ENCODE data around the gene LRIG1.

The LRIG1 gene

DNA sequence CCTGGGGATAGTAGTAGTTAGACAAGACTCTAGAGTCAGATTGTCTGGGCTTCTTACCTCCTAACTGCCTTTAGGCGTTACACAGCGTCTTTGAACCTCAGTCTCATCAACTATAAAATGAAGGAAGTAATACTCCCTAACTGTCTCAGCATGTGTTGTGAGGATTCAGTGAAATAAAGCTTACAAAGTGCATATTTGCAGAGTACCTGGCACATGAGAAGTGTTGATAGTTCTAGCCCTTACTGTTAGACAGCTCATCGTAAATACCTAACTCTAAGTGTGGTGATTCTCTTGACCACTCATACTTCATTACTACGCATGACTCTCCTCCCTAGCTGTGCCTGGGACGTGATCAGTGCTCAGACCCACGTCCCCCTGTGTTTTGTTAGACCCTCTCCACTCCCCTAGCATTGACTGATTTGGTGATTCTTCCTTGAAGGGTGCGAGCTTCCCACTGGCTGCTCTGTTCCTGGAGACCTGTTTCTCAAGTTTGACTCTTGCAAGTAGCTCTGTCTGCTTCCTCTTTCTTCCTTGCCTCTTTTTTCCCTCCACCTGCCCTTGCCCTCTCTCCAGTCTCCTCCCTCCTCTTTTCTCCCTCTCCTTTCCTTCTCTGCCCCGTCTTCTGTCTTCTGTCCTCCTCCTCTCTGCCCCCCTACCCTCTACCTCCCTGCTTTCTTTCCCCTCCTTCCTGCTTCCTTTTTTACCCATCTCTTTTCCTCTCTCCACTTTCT is 155.8 kb downstream of the LRIG1 start:
- H3K36me3 Mint-ChIP-seq (ENCODE audit: low read depth), result peaks cover 33% of the 10 kb centered on the region
- H3K4me3 Mint-ChIP-seq, result no peak overlapping the region
- peaks cover 7% of the 10 kb centered on the region for H3K4me1 Mint-ChIP-seq (ENCODE audit: low read depth)
- peaks cover 4% of the 10 kb centered on the region for H3K9me3 Mint-ChIP-seq
- no peak for DNase-seq
- no peaks in the 10 kb centered on the region for H3K27me3 Mint-ChIP-seq
- no peak overlapping the region for H3K27ac Mint-ChIP-seq

DNA sequence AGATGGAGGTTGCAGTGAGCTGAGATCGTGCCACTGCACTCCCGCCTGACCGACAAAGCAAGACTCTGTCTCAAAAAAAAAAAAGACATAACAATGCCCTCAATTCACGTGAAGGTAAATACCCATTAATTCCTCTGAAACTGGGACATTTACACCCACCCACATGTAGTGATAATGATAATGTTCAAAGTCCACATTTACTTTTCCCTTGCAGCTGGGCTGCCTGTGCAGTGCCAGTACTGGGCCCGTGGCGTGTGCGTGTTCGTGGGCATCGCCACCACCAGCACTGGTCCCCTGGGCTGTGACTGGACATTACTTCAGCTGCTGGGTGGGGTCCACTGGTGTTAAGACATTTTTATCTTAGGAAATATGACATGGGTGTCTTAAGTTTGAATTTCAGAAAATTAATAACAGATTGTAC is 156.4 kb downstream of the LRIG1 start:
- H3K4me3 Mint-ChIP-seq, result no peak overlapping the region
- H3K27ac Mint-ChIP-seq, result no peak overlapping the region

DNA sequence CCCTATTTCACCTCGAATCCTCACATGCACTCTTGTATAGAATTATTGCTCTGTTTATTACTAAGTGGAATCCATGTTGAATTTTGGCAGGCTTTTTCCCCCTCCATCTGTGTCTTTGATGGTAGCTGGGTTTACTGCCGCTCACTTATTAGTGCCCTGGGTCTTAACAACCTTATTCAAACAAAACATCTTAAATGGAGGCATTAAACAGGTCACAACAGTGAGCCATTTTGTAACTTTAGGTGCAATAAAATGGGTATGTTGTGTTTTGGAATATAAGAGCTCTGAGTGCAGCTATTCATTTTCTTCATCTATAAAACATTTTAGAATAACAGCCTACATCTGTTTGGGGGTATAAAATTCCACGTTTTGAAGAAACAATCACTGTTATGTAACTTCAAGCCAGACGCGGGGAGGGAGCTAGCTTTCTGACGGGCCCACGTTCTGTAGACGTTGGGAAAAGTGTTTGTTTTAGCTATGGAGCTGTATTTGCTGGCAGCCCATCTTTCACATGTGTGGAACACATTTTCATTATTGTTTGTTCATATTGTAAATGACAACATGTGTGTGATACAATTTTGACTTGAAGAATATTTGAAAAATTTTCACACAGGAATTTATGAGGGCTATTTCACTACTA is 158.0 kb downstream of the LRIG1 start:
- peaks cover 17% of the 10 kb centered on the region for H3K4me1 Mint-ChIP-seq (ENCODE audit: low read depth)
- H3K9me3 Mint-ChIP-seq, result peaks cover 4% of the 10 kb centered on the region
- no peaks in the 10 kb centered on the region for H3K27me3 Mint-ChIP-seq
- peaks cover 22% of the 10 kb centered on the region for H3K36me3 Mint-ChIP-seq (ENCODE audit: low read depth)
- no peak overlapping the region for H3K4me3 Mint-ChIP-seq
- no peak overlapping the region for H3K27ac Mint-ChIP-seq
- DNase-seq, result no peak

More for the DNA sequence above, 156.4 kb downstream of the LRIG1 start:
- Mint-ChIP-seq H3K27me3 (no peaks in the 10 kb centered on the region), H3K4me1 (ENCODE audit: low read depth) (peaks cover 9% of the 10 kb centered on the region), H3K36me3 (ENCODE audit: low read depth) (peaks cover 32% of the 10 kb centered on the region), H3K9me3 (peaks cover 4% of the 10 kb centered on the region)
- no peak for DNase-seq

DNA sequence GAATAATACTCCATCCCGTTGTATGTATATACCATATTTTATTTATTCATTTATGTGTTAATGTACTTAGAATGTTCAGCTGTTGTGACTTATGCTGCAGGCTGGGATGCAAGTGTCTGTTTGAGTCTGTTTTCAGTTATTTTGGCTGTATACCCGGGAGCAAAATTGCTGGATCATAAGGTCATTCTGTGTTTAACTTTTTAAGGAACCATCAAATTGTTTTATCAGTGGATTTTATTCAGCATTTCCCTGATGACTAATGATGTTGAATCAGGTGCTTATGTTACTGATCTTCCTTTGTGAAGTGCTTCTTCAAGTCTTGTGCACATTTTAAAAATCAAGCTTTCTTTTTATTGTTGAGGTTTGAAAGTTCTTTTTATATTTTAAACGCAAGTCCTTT is 161.9 kb downstream of the LRIG1 start:
- no peaks in the 10 kb centered on the region for H3K9me3 Mint-ChIP-seq
- H3K36me3 Mint-ChIP-seq (ENCODE audit: low read depth), result peaks cover 1% of the 10 kb centered on the region
- no peak overlapping the region for H3K27ac Mint-ChIP-seq
- no peak overlapping the region for H3K4me3 Mint-ChIP-seq
- no peak for DNase-seq
- peaks cover 35% of the 10 kb centered on the region for H3K4me1 Mint-ChIP-seq (ENCODE audit: low read depth)
- no peaks in the 10 kb centered on the region for H3K27me3 Mint-ChIP-seq

DNA sequence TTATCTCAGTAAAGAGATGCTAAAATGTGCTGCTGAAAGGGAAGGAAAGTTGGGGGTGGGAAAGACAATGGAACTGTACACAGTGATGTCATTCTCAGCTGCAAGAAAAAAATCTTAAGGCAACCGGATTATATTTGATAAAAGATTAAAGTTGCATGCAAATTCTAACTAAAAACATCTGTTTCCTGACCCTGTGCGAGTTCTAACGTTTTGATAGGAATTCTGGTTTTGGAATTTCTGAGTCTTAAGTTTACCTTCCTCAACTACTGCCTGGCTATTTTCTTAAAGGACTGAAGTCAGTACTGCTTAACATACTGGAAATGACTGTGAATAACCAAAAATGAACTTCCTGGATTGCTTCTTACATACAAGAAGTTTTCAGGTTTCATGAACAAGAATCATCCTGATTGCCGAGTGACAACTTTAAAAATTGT is 164.5 kb downstream of the LRIG1 start:
- no peaks in the 10 kb centered on the region for H3K27me3 Mint-ChIP-seq
- H3K4me3 Mint-ChIP-seq, result no peak overlapping the region
- peaks cover 43% of the 10 kb centered on the region for H3K4me1 Mint-ChIP-seq (ENCODE audit: low read depth)
- no peak overlapping the region for H3K27ac Mint-ChIP-seq
- H3K36me3 Mint-ChIP-seq (ENCODE audit: low read depth), result peaks cover 1% of the 10 kb centered on the region
- no peaks in the 10 kb centered on the region for H3K9me3 Mint-ChIP-seq
- DNase-seq, result no peak

DNA sequence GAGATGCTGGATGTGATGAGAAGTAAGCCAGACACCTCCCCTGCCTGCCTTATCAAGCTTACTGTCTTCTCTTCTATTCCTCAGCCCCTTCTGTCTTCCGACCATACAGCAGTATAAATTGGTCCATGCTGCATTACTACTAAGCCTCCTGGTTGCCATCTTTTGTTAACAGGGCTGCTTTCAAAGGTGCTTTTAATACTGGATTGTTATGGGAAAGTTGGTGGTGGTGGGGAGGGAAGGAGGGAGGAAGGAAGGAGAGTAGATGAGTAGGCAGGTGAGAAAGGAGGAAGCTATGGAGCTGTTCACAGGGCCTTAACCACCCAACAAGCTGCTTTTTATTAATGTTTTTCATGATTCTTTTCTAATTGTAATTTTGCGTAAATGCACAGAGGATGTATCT is 165.2 kb downstream of the LRIG1 start:
- no peaks in the 10 kb centered on the region for H3K27me3 Mint-ChIP-seq
- no peak overlapping the region for H3K4me3 Mint-ChIP-seq
- DNase-seq, result no peak
- no peak overlapping the region for H3K27ac Mint-ChIP-seq
- H3K4me1 Mint-ChIP-seq (ENCODE audit: low read depth), result peaks cover 43% of the 10 kb centered on the region
- peaks cover 1% of the 10 kb centered on the region for H3K36me3 Mint-ChIP-seq (ENCODE audit: low read depth)
- no peaks in the 10 kb centered on the region for H3K9me3 Mint-ChIP-seq
